T-helper 1 cell (primary cell): ENCODE results near the gene UCN.
A peak's percentile ranks its signal among the peaks of the same experiment; 100 is the strongest.
"Not testable (repeated sequence)": the region's sequence is repeated elsewhere in the genome, so short reads cannot be mapped to it uniquely, and the experiment has no call there.

Experiments used
- DNase-seq, 5 donors: peaks; one replicate each; pipeline ENCODE4 v3.0.0-alpha.2; 2012 to 2020

UCN gene

GRCh38 chr2:27314709-27315108 is 6.5 kb upstream of the UCN start:
- DNase-seq: no peak

DNA sequence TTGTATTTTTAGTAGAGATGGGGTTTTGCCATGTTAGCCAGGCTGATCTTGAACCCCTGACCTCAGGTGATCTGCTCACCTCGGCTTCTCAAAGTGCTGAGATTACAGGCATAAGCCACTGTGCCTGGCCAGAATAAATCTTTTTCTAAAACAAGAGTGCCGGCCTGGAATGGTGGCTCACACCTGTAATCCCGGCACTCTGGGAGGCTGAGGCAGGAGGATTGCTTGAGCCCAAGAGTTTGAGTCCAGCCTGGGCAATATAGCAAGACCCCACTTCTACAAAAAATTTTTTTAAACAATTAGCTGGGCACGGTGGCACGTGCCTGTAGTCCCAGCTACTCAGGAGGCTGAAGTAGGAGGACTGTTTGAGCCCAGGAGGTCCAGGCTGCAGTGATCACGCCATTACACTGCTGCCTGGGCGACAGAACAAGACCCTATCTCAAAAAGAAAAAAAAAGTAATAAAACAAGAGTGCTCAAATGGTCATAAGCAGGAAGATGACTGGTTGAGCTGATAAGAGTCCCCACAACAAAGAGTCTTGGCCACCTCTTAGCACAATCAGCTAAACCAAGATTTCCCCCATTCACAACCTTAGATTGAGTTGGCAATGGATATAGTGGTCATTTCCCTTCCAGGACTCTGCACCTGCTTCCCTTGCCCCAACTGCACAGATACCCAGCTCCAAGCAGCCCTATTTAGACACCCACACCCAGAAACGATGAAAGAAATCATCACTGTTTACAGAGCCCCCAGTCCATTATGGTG is 5.8 kb upstream of the UCN start:
- DNase-seq: no peak

GRCh38 chr2:27312152-27312551 is 3.9 kb upstream of the UCN start:
- DNase-seq: no peak

DNA sequence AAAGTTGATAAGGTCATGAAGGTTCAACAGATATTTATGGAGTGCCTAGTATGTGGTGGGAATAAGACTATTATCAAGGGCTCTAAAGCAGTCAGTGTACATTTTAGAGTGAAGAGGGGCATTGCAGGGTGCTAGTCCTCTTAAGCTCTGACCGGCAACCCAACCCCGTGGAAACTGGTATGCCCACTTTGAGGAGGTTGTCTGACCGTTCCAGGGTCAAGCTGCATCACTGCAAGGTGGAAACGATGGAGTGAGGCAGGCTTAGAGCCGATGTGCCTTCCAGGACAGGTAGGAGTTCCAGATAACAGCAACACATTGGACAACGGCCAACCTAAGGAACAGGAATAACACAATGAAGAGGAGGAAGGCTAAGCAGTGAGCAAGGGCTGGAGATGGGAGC is 1.4 kb upstream of the UCN start:
- DNase-seq: no peak

GRCh38 chr2:27307545-27308358 is 493 bp downstream of the UCN start:
- no peak for DNase-seq

DNA sequence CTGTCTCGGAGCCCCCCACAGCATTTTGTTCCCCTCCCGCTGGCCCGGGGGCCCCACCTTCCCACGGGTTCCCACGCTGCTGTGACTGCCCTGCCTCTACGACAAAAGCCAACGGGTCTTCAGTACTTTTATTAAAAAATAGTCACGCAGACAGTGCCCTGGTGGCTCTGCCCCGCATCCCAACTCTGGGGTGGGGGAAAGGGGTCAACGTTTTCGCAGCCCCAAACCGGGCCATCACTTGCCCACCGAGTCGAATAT is 1.0 kb downstream of the UCN start:
- no peak for DNase-seq

DNA sequence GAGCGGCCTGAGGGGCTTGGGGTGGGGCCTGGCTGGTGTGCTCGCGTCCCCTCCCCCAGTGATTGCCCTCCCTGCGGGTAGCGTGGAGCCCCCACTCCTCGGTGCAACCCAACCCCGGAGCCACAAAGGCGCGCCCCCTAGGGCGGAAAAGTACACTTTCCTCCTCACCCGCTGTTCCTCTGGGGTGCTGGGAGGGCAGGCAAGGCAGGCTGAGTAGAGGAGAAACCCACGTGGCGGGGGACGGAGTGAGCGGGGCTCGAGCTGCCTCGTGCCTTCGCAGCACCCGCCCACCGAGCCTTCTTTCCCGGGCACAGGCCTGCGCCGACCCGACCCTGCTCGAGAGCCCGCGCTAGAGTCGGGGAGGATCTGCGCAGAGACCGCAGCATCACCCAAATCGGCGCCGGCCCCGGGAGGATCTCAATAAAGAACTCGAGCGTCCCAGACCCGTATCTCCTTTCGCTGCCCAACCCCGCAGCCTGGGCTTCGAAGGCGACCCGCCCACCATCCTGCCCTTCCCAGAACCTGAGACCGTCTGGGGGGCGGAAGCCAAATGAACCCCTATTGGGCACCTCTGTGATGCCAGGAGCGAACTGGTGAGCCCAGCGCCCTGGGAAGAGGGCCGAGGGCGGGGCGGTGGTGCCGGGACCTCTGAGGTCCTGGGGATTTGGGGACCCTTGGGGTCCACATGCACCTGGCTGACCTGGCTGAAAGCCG is 1.5 kb downstream of the UCN start:
- peak in 1 of 5 donors; percentile 7 for DNase-seq

GRCh38 chr2:27306136-27306535 is 2.1 kb downstream of the UCN start:
- no peak for DNase-seq

DNA sequence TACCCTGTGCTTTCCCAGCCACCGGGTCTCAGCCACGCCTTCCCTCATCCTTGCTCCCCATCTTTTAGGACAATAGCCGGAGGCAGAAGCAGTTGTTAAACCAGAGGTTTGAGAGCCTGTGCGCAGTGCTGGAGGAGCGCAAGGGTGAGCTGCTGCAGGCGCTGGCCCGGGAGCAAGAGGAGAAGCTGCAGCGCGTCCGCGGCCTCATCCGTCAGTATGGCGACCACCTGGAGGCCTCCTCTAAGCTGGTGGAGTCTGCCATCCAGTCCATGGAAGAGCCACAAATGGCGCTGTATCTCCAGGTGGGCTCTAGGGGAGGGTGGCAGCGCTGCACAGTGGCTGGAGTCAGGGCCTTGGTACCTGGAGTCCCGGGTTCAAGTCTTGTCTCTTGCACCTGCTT is 2.7 kb downstream of the UCN start:
- no peak for DNase-seq

GRCh38 chr2:27304488-27305240 is 3.6 kb downstream of the UCN start:
- no peak for DNase-seq

DNA sequence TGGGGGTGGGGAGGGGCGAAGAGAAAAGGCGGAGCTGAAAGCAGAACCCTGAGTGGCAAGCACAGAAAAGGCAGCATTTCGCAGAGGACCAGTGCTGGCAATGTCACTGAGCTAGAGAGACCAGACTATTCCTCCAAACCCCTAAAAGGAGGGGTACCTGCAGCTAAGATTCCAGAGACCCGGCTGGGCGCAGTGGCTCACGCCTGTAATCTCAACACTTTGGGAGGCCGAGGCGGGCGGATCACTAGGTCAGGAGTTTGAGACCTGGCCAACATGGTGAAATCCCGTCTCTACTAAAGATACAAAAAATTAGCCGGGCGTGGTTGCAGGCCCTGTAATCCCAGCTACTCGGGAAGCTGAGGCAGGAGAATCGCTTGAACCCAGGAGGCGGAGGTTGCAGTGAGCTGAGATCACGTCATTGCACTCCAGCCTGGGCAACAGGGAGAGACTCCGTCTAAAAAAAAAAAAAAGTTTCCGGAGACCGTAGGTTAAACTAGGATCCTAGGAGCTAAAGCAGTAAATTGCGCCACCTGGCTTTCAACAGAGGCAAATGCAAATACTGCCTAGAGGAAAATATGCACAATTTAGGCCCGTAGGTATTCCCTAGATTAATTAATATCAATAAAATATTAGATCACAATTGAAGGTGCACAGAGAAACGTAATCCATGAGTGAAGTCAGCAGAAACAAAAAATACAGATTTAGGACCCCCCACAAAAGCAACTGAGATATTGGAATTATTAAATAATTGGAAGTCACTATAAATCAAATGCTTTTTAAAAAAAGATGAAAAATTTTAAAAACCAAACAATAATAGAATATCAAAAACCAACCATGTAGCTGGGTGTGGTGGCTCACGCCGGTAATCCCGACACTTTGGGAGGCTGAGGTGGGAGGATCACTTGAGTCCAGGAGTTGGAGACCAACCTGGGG is 4.9 kb downstream of the UCN start:
- peak in 2 of 5 donors; percentile 43 to 55 for DNase-seq

- DNase-seq: not testable (repeated sequence)
Observed at GRCh38 chr2:27300606-27301005, 7.6 kb downstream of the UCN start.

DNA sequence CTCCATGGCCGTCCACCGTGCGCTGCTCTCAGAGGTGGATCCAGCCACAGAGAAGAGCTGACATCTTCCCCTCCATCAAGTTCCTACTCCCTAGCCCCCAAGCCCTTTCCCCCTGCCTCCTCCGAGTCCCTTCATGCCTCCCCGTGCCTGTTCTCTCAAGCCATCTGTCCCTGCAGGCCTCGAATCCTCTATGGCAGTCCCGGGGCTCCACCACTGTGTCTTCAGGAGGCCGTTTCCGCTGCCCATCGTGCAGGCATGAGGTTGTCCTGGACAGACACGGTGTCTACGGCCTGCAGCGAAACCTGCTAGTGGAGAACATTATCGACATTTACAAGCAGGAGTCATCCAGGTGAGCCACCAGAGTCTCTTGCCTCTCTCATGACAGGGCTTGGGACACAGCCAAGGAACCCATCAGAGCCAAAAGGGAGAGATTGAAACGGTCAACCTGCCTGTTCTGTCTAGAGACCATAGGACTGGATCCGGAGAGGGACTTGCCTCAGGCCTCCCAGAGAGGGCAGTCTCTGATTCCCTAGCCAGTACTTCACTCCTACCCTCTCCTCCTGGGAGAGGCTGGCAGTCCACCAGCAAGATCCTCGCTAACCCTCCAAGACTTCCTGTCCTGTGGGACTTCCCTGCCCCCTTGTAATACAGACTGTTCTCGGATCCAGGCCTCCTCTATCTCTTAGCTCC is 9.7 kb downstream of the UCN start:
- DNase-seq: no peak

- DNase-seq: no peak
Observed at GRCh38 chr2:27297195-27297594, 11.1 kb downstream of the UCN start.

DNA sequence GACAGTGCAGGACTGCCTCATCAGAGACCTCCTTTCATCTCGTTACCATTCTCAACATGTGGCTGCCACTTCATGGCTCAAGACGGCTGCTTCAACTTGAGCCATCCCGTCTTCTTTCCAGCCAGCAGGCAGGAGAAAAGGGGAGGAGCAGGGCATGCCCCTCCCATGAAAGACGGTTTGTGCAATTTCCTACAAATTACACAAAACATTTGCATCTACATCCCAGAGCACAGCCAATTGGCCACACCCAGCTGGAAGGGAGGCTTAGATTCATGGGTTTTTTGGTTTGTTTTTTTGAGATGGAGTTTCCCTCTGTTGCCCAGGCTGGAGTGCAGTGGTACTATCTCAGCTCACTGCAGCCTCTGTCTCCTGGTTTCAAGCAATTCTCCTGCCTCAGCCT is 11.8 kb downstream of the UCN start:
- DNase-seq: no peak

GRCh38 chr2:27294928-27295327 is 13.3 kb downstream of the UCN start:
- no peak for DNase-seq

- no peak for DNase-seq
Observed at GRCh38 chr2:27291865-27292264, 16.4 kb downstream of the UCN start.

DNA sequence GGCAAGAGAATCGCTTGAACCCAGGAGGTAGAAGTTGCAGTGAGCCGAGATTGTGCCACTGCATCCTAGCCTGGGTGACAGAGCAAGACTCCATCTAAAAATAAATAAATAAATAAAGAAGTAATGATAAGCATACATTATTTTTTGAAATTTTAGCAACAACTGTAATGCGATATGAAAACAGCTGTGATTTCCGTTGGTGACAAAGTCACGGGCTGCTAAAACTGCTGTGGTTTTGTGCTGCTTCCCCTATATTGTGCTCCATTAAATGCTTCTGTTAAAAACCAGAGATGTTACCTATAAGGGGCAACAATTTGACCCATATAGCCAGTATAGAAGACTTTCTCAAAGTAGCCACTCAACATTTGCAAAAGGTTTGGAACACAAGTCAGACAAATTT is 17.7 kb downstream of the UCN start:
- DNase-seq: no peak

DNA sequence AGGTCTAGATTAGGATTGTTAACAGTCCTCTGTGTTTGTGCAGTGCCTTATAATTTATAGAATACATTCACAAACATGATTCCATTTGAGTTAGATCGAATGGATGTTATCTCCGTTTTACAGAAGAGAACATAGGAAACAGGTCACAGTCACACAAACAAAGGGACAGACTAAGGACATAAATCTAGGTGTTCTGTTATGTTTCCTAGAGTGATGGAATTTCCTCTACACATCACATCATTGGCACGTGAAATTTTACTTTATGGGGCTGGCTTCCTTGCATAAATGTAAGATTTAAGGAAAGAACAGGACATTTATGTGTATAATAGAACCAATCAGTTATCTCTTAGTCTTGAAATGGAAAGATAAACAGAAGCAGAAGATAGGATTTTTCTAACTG is 19.6 kb downstream of the UCN start:
- no peak for DNase-seq

GRCh38 chr2:27285481-27285880 is 22.8 kb downstream of the UCN start:
- DNase-seq: no peak

DNA sequence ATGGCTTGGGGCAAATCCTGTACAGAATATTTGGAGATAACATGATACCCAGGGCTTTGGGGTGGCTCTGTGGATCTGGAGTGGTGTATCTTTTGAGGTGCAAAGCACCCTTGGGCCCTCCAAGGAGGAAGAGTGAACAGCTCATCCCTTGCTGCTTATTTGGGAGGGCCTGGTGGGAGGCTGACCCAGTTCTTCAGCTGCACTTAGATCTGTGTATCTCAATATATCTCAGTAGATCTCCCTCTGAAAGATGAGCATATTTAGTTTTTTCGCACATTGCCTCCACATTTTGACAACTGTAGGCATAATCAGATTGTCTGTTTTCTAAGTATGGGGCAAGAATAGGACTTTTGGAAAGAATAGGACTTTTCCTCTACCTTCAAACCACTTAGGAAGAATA is 23.2 kb downstream of the UCN start:
- DNase-seq: no peak
